HCT116 (cell line): ENCODE results near the gene OAS2. TPM values are rescaled to one million over a fixed set of nuclear protein-coding genes. Genes with fewer than 3 reads are reported as not detected.

Experiments used
- ATAC-seq: fragments of 200-7000 bp; cut with Tn5 transposase; 2 replicates; pipeline ENCODE4 v1.9.1; 2020; ENCODE audit warnings: mild to moderate bottlenecking, moderate library complexity
- BruUV-seq: library from RNA; stranded (reverse); fragments of 400-500 nt; replicated peaks from 2 replicates; lab custom pipeline; 2021; lab: Mats Ljungman, UMichigan
- CTCF ChIA-PET: fragments of 300-600 bp; sonication (Branson Sonifier 250); formaldehyde crosslinking; loops from one replicate; lab custom pipeline; 2021; ENCODE audit warnings: antibody characterized with exemption; lab: Charles Lee
- POLR2A ChIA-PET: fragments of 300-600, 350-600 bp; sonication (Branson Sonifier 250); formaldehyde crosslinking; loops from one replicate; lab custom pipeline; 2021; ENCODE audit warnings: antibody characterized with exemption; lab: Charles Lee
- RAD21 ChIA-PET, 2 experiments: fragments of 300-600 bp; sonication (Branson Sonifier 250); formaldehyde crosslinking; loops; one replicate each; lab custom pipeline; 2023; ENCODE audit warnings: low total read pairs in 2 of 2; ENCODE audit not compliant: uncharacterized antibody in 2 of 2, unreplicated experiment in 2 of 2, low non-redundant PET in 1 of 2; lab: Charles Lee
- DNase-seq: peaks from one replicate; pipeline ENCODE4 v3.0.0-alpha.2; 2010; ENCODE audit warnings: low read depth, low spot score
- H2AFZ ChIP-seq: fragments of 200-600 bp; shearing (Covaris generic), sonication (generic); 2 replicates; pipeline ENCODE4 v1.6.1; 2017; ENCODE audit warnings: low read depth, mixed run types, mixed read lengths, antibody characterized with exemption, low read length; ENCODE audit not compliant: poor library complexity, severe bottlenecking
- H3K27ac ChIP-seq: 2 replicates; pipeline ENCODE4 v1.5.1; 2012; ENCODE audit warnings: low read depth, low read length
- H3K27me3 ChIP-seq: fragments of 200-600 bp; sonication (generic); 2 replicates; pipeline ENCODE4 v1.6.1; 2016; ENCODE audit warnings: mixed run types, low read length, mixed read lengths; ENCODE audit not compliant: insufficient read depth
- H3K36me3 ChIP-seq, 2 experiments: fragments of 200-500 bp in 1 of 2; fragments of 200-600 bp in 1 of 2; sonication (Bioruptor generic) in 1 of 2; sonication (generic) in 1 of 2; 2 replicates each; pipeline versions ENCODE4 v1.5.1 to v1.6.1; 2014 to 2016; ENCODE audit warnings: low read length in 2 of 2, inconsistent platforms in 1 of 2, mixed read lengths in 1 of 2, mixed run types in 1 of 2; ENCODE audit not compliant: insufficient read depth in 2 of 2, control insufficient read depth in 1 of 2
- H3K4me1 ChIP-seq, 2 experiments: fragments of 200-600 bp in 1 of 2; sonication (generic) in 1 of 2; 2 replicates each; pipeline versions ENCODE4 v1.5.1 to v1.6.1; 2012 to 2017; ENCODE audit warnings: low read length in 2 of 2, inconsistent platforms in 1 of 2, mild to moderate bottlenecking in 1 of 2, mixed read lengths in 1 of 2, mixed run types in 1 of 2, moderate library complexity in 1 of 2; ENCODE audit not compliant: insufficient read depth in 2 of 2, control insufficient read depth in 1 of 2
- H3K4me2 ChIP-seq: fragments of 200-600 bp; sonication (generic); 2 replicates; pipeline ENCODE4 v1.6.1; 2017; ENCODE audit warnings: mixed run types, low read length, mixed read lengths
- H3K4me3 ChIP-seq, 2 experiments: fragments of 200-600 bp in 1 of 2; sonication (generic) in 1 of 2; replicated peaks in 1 of 2; 2 replicates each; pipeline ENCODE4 v1.5.1; 2011 to 2016; ENCODE audit warnings: low read length in 2 of 2, control low read depth in 1 of 2, low read depth in 1 of 2, mild to moderate bottlenecking in 1 of 2, mixed read lengths in 1 of 2, mixed run types in 1 of 2
- H3K79me2 ChIP-seq: fragments of 200-600 bp; sonication (generic); 2 replicates; pipeline ENCODE4 v1.6.1; 2017; ENCODE audit warnings: mild to moderate bottlenecking, mixed run types, low read length, moderate library complexity, mixed read lengths; ENCODE audit not compliant: insufficient read depth
- H3K9ac ChIP-seq: fragments of 200-600 bp; sonication (generic); 2 replicates; pipeline ENCODE4 v1.6.1; 2016; ENCODE audit warnings: low read length, mixed read lengths
- H3K9me2 ChIP-seq: fragments of 200-600 bp; sonication (generic), shearing (Covaris generic); 2 replicates; pipeline ENCODE4 v1.6.1; 2017; ENCODE audit warnings: mixed run types, mild to moderate bottlenecking, moderate library complexity; ENCODE audit not compliant: insufficient read depth
- H3K9me3 ChIP-seq, 2 experiments: fragments of 200-500 bp in 1 of 2; fragments of 200-600 bp in 1 of 2; sonication (Bioruptor generic) in 1 of 2; sonication (generic) in 1 of 2; 2 replicates each; pipeline ENCODE4 v1.6.1; 2014 to 2017; ENCODE audit warnings: low read length in 2 of 2, mixed read lengths in 2 of 2, inconsistent platforms in 1 of 2, low read depth in 1 of 2, mild to moderate bottlenecking in 1 of 2, mixed run types in 1 of 2, moderate library complexity in 1 of 2; ENCODE audit not compliant: control insufficient read depth in 1 of 2, insufficient read depth in 1 of 2
- H4K20me1 ChIP-seq: fragments of 200-600 bp; sonication (generic), shearing (Covaris generic); 2 replicates; pipeline ENCODE4 v1.6.1; 2017; ENCODE audit warnings: mixed run types, mild to moderate bottlenecking, moderate library complexity; ENCODE audit not compliant: insufficient read depth
- CTCF ChIP-seq, 3 experiments: fragments of 200-600 bp in 1 of 3; sonication (generic) in 1 of 3; IDR thresholded peaks in 2 of 3; conservative IDR thresholded peaks in 1 of 3; 2 replicates each; pipeline ENCODE4 v1.5.1; 2012 to 2017; ENCODE audit warnings: low read depth in 2 of 3, low read length in 2 of 3, antibody characterized with exemption in 1 of 3, borderline replicate concordance in 1 of 3, control low read depth in 1 of 3, mild to moderate bottlenecking in 1 of 3, mixed read lengths in 1 of 3, mixed run types in 1 of 3, moderate library complexity in 1 of 3; ENCODE audit not compliant: insufficient read depth in 1 of 3
- EGR1 ChIP-seq: IDR thresholded peaks from 2 replicates; pipeline ENCODE4 v1.6.1; 2012; ENCODE audit warnings: low read depth
- POLR2AphosphoS5 ChIP-seq: IDR thresholded peaks from 2 replicates; pipeline ENCODE4 v1.6.1; 2011; ENCODE audit warnings: mild to moderate bottlenecking, low read depth, low read length, moderate library complexity
- RAD21 ChIP-seq: IDR thresholded peaks from 2 replicates; pipeline ENCODE4 v1.6.1; 2012; ENCODE audit warnings: low read depth, mild to moderate bottlenecking
- YY1 ChIP-seq: IDR thresholded peaks from 2 replicates; pipeline ENCODE4 v1.6.1; 2011; ENCODE audit warnings: low read length, low read depth, moderate library complexity, mild to moderate bottlenecking; ENCODE audit not compliant: insufficient replicate concordance; ENCODE audit errors: extremely low read depth
- intact Hi-C: fragments of 100-400 bp; cut with micrococcal nuclease; formaldehyde crosslinking; loops from 2 replicates; pipeline ENCODE4 v1.10.0; 2022
- total RNA-seq: library from RNA; stranded (reverse); gene quantifications from one replicate; pipeline ENCODE4 v1.2.1, GENCODE V29; 2021; ENCODE audit not compliant: unreplicated experiment

The OAS2 gene
- total RNA-seq, 1 experiment from 2014 or later = 0.30 TPM

DNA sequence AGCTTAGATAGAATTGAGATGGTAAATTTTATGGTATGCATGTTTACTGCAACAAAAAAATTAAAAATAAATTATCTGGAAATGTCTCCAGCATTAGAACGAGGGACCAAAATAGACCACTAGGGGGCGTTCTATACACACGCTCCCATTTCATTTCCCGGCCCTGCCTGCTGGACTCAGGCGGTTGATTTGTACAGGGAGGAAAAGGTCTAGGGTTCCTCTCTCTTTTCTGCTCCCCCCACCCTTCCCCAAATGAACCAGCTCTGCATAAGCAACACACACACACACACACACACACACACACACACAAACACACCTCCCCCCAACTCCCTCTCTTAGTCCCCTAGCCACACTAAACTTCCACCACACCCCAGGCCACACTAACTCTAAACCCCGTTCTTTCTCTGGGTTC lies 70.4 kb downstream of the OAS2 start:
- ChIA-PET RAD21 (interaction anchor here in 1 of 2 experiments (0.7 kb wide), 1 partner anchor 60 kb away, joined by 3 read pairs; no protein-coding TSS in a partner anchor), POLR2A (no interaction called here), CTCF (interaction anchor here (0.6 to 2.2 kb wide), 6 partner anchors 30 to 126 kb away, joined by 3 to 9 read pairs (median 6); no protein-coding TSS in a partner anchor)
- Histone ChIP-seq H3K79me2 (no peaks in the 10 kb centered on the region), H3K27ac (no peak overlapping the region), H3K4me2 (no peak overlapping the region), H2AFZ (peak overlapping the region; percentile 46), H3K4me1 (no peaks in the 10 kb centered on the region), H3K9me3 (no peaks in the 10 kb centered on the region), H3K9me2 (no peaks in the 10 kb centered on the region), H3K36me3 (no peaks in the 10 kb centered on the region), H3K9ac (no peak overlapping the region), H3K27me3 (peaks cover 6% of the 10 kb centered on the region; the same call in 1 of the 2 replicates), H3K4me3 (no peak overlapping the region), H4K20me1 (no peaks in the 10 kb centered on the region)
- ATAC-seq (peak; percentile 89), DNase-seq (peak; percentile 45)
- intact Hi-C loops = loop anchor here (1.0 kb wide), 3 partner anchors 50 to 126 kb away; no protein-coding TSS in a partner anchor
- BruUV-seq = no TSS peak
- TF ChIP-seq CTCF (IDR thresholded peaks at IDR 0.05 in 2 of 3, conservative IDR thresholded peaks at IDR 0.05 in 1 of 3; ENCODE audit: borderline replicate concordance in 1 of 3, insufficient read depth in 1 of 3, low read depth in 2 of 3, low read length in 2 of 3) = peak; percentile 70 to 93 (median 81)
- peak; percentile 41 for TF ChIP-seq YY1
- peak; percentile 95 for TF ChIP-seq RAD21
- TF ChIP-seq EGR1 = no peak

- TF ChIP-seq CTCF (IDR thresholded peaks at IDR 0.05 in 2 of 3, conservative IDR thresholded peaks at IDR 0.05 in 1 of 3; ENCODE audit: borderline replicate concordance in 1 of 3, insufficient read depth in 1 of 3, low read depth in 2 of 3, low read length in 2 of 3) (peak in 2 of 3 experiments; percentile 42 to 53; a peak in 4 of 6 replicates), POLR2AphosphoS5 (no peak)
- Histone ChIP-seq H3K27ac (no peak overlapping the region), H3K4me1 (no peaks in the 10 kb centered on the region), H3K36me3 (no peaks in the 10 kb centered on the region), H3K9ac (no peak overlapping the region), H3K27me3 (peaks cover 14% of the 10 kb centered on the region; the same call in 1 of the 2 replicates), H3K9me2 (no peaks in the 10 kb centered on the region), H3K79me2 (no peaks in the 10 kb centered on the region), H2AFZ (no peak overlapping the region), H3K4me3 (no peak overlapping the region), H4K20me1 (no peaks in the 10 kb centered on the region), H3K9me3 (no peaks in the 10 kb centered on the region), H3K4me2 (no peak overlapping the region)
- DNase-seq (peak; percentile 15), ATAC-seq (peak; percentile 73)
- intact Hi-C loops = no loop called here
- ChIA-PET RAD21 (no interaction called here), CTCF (interaction anchor here (0.9 to 2.2 kb wide), 3 partner anchors 57 to 124 kb away, joined by 3 to 7 read pairs (median 4); partner anchors contain the start of gene CFAP73), POLR2A (no interaction called here)
- BruUV-seq = no TSS peak
Measured at GRCh38 chr12:113049976-113050742, 71.8 kb downstream of the OAS2 start.
